Caco-2 (cell line): ENCODE results near the gene UBR3. TPM values are rescaled to one million over a fixed set of nuclear protein-coding genes. Genes with fewer than 3 reads are reported as not detected.

ENCODE experiments used
- BruUV-seq: library from RNA; stranded (reverse); fragments of 400-500 nt; replicated peaks from 2 replicates; lab custom pipeline; 2021; lab: Mats Ljungman, UMichigan
- CTCF ChIA-PET: fragments of 300-600 bp; sonication (Branson Sonifier 250); formaldehyde crosslinking; loops from one replicate; lab custom pipeline; 2022; ENCODE audit warnings: antibody characterized with exemption; lab: Charles Lee
- POLR2A ChIA-PET: fragments of 300-600 bp; sonication (Branson Sonifier 250); formaldehyde crosslinking; loops from one replicate; lab custom pipeline; 2022; ENCODE audit warnings: antibody characterized with exemption; lab: Charles Lee
- DNase-seq, 2 experiments: peaks; one replicate each; pipeline versions ENCODE4 v3.0.0 to v3.0.0-alpha.2; 2020 to 2022
- H3K27me3 ChIP-seq: replicated peaks from 2 replicates; pipeline ENCODE4 v1.6.0; 2011; ENCODE audit warnings: low read length; ENCODE audit not compliant: control insufficient read depth, insufficient read depth
- H3K36me3 ChIP-seq: 2 replicates; pipeline ENCODE4 v1.5.1; 2011; ENCODE audit warnings: low read length; ENCODE audit not compliant: control insufficient read depth, insufficient read depth
- H3K4me1 ChIP-seq: fragments of 250-450 bp; sonication (Bioruptor Pico); 2 replicates; pipeline ENCODE4 v1.5.1; 2020; ENCODE audit warnings: mild to moderate bottlenecking
- H3K4me3 ChIP-seq: 2 replicates; pipeline ENCODE4 v1.5.1; 2011; ENCODE audit warnings: low read depth, mild to moderate bottlenecking, control low read depth, low read length
- H3K9me3 ChIP-seq: fragments of 250-450 bp; sonication (Bioruptor Pico); 2 replicates; pipeline ENCODE4 v1.5.1; 2020; ENCODE audit warnings: mild to moderate bottlenecking, moderate library complexity
- H3K27ac Mint-ChIP-seq: one replicate; pipeline ENCODE4 v1.8.0; 2022; ENCODE audit warnings: mixed read lengths; ENCODE audit not compliant: unreplicated experiment
- H3K27me3 Mint-ChIP-seq: one replicate; pipeline ENCODE4 v1.8.0; 2022; ENCODE audit warnings: mixed read lengths; ENCODE audit not compliant: insufficient read depth, unreplicated experiment
- H3K36me3 Mint-ChIP-seq: one replicate; pipeline ENCODE4 v1.8.0; 2022; ENCODE audit warnings: mild to moderate bottlenecking, mixed read lengths; ENCODE audit not compliant: insufficient read depth, unreplicated experiment
- H3K4me1 Mint-ChIP-seq: one replicate; pipeline ENCODE4 v1.8.0; 2022; ENCODE audit warnings: low read depth, mixed read lengths; ENCODE audit not compliant: unreplicated experiment
- H3K4me3 Mint-ChIP-seq: one replicate; pipeline ENCODE4 v1.8.0; 2022; ENCODE audit warnings: mild to moderate bottlenecking, moderate library complexity, mixed read lengths; ENCODE audit not compliant: unreplicated experiment
- H3K9me3 Mint-ChIP-seq: one replicate; pipeline ENCODE4 v1.8.0; 2022; ENCODE audit warnings: mixed read lengths; ENCODE audit not compliant: unreplicated experiment
- intact Hi-C: fragments of 100-400 bp; cut with micrococcal nuclease; formaldehyde crosslinking; loops from one replicate; pipeline ENCODE4 v1.10.0; 2022; ENCODE audit not compliant: unreplicated experiment
- total RNA-seq: library from RNA; stranded (reverse); gene quantifications from 2 replicates; pipeline ENCODE4 v1.2.3, GENCODE V29; 2022
- TF ChIP-seq, protein P1 (sequence below), 2 experiments: fragments of 200-600 bp in 1 of 2; IDR thresholded peaks; 1 replicate in 1 of 2; 2 replicates in 1 of 2; pipeline versions ENCODE4 v1.5.1 to v1.8.0; 2011 to 2022; ENCODE audit warnings: antibody characterized with exemption in 1 of 2, control low read depth in 1 of 2, inconsistent platforms in 1 of 2, low read depth in 1 of 2, low read length in 1 of 2, mild to moderate bottlenecking in 1 of 2, moderate library complexity in 1 of 2; ENCODE audit not compliant: insufficient read depth in 1 of 2, severe bottlenecking in 1 of 2, unreplicated experiment in 1 of 2

UBR3 gene
- total RNA-seq, 1 experiment from 2014 or later: 35.7 TPM

DNA sequence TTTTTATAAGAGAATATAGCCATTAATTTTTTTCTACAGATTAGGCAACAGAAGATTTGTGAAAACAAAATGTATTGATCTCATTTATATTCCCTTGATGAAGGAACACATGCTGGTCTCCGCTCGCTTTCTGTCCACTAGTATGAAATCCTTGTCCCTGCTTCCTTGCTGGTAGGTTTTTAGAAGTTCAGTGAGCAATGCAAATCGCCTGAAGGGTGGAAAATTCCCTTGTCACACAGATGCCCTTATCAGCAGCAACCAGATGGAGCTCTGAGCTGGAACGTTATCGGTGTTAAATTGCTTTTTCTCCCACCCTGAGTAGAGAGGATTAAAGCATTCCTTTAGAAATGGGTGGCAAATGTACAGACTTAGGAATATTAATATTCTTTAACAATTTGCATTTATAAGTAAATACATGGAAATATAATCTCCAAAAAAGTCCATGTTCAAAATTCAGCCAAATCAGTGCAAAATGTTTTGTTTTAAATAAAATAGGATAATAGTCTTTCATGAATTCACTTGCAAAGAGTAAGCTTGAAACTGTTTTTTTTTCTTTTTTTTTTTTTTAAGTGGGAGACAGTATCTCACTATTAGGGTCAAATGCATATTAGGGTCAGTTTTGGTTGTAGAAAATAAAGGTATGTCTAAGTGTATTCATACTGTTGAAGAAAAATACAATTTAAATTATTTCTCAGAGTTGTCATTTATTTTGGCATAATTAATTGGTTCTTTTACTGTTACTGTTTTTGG lies 186.7 kb downstream of the UBR3 start:
- Mint-ChIP-seq H3K4me1 (no peaks in the 10 kb centered on the region), H3K9me3 (no peaks in the 10 kb centered on the region), H3K4me3 (no peak overlapping the region), H3K27ac (no peak overlapping the region), H3K27me3 (no peaks in the 10 kb centered on the region), H3K36me3 (peaks cover 13% of the 10 kb centered on the region)
- peak; percentile 43 to 58 for DNase-seq
- H3K4me3 ChIP-seq: no peak overlapping the region
- ChIA-PET POLR2A (interaction anchor here (0.6 kb wide), 1 partner anchor 691 kb away, joined by 3 read pairs; no protein-coding TSS in a partner anchor), CTCF (interaction anchor here (0.5 kb wide), 1 partner anchor 375 kb away, joined by 6 read pairs; no protein-coding TSS in a partner anchor)
- TF ChIP-seq, protein P1, sequence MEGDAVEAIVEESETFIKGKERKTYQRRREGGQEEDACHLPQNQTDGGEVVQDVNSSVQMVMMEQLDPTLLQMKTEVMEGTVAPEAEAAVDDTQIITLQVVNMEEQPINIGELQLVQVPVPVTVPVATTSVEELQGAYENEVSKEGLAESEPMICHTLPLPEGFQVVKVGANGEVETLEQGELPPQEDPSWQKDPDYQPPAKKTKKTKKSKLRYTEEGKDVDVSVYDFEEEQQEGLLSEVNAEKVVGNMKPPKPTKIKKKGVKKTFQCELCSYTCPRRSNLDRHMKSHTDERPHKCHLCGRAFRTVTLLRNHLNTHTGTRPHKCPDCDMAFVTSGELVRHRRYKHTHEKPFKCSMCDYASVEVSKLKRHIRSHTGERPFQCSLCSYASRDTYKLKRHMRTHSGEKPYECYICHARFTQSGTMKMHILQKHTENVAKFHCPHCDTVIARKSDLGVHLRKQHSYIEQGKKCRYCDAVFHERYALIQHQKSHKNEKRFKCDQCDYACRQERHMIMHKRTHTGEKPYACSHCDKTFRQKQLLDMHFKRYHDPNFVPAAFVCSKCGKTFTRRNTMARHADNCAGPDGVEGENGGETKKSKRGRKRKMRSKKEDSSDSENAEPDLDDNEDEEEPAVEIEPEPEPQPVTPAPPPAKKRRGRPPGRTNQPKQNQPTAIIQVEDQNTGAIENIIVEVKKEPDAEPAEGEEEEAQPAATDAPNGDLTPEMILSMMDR (IDR thresholded peaks at IDR 0.05; ENCODE audit: insufficient read depth in 1 of 2, low read depth in 1 of 2, low read length in 1 of 2, severe bottlenecking in 1 of 2, unreplicated experiment in 1 of 2): no peak
- 0 out of 2 replicates have a peak, but pooled peaks cover 6% of the 10 kb centered on the region for H3K4me1 ChIP-seq
- H3K9me3 ChIP-seq: no peaks in the 10 kb centered on the region
- H3K27me3 ChIP-seq: no peaks in the 10 kb centered on the region
- H3K36me3 ChIP-seq: no peaks in the 10 kb centered on the region
- intact Hi-C loops: no loop called here
- no TSS peak for BruUV-seq

GRCh38 chr2:170014769-170015168 lies 187.5 kb downstream of the UBR3 start:
- Histone ChIP-seq H3K9me3 (no peaks in the 10 kb centered on the region), H3K4me3 (no peak overlapping the region), H3K36me3 (no peaks in the 10 kb centered on the region), H3K27me3 (no peaks in the 10 kb centered on the region), H3K4me1 (0 out of 2 replicates have a peak, but pooled peaks cover 6% of the 10 kb centered on the region)
- DNase-seq: no peak
- intact Hi-C loops: no loop called here
- H3K36me3 Mint-ChIP-seq: peaks cover 13% of the 10 kb centered on the region
- ChIA-PET POLR2A (no interaction called here), CTCF (no interaction called here)
- no peak overlapping the region for H3K4me3 Mint-ChIP-seq
- TF ChIP-seq, protein P1 (IDR thresholded peaks at IDR 0.05; ENCODE audit: insufficient read depth in 1 of 2, low read depth in 1 of 2, low read length in 1 of 2, severe bottlenecking in 1 of 2, unreplicated experiment in 1 of 2): no peak
- H3K27me3 Mint-ChIP-seq: no peaks in the 10 kb centered on the region
- H3K4me1 Mint-ChIP-seq: no peaks in the 10 kb centered on the region
- BruUV-seq: no TSS peak
- H3K9me3 Mint-ChIP-seq: no peaks in the 10 kb centered on the region
- H3K27ac Mint-ChIP-seq: no peak overlapping the region

GRCh38 chr2:170017860-170018532 lies 190.7 kb downstream of the UBR3 start:
- no TSS peak for BruUV-seq
- DNase-seq: no peak
- H3K36me3 Mint-ChIP-seq: peaks cover 10% of the 10 kb centered on the region
- Histone ChIP-seq H3K36me3 (no peaks in the 10 kb centered on the region), H3K9me3 (no peaks in the 10 kb centered on the region), H3K4me3 (no peak overlapping the region), H3K27me3 (no peaks in the 10 kb centered on the region), H3K4me1 (0 out of 2 replicates have a peak, but pooled peaks cover 6% of the 10 kb centered on the region)
- H3K4me1 Mint-ChIP-seq: no peaks in the 10 kb centered on the region
- H3K27ac Mint-ChIP-seq: no peak overlapping the region
- no peak overlapping the region for H3K4me3 Mint-ChIP-seq
- intact Hi-C loops: no loop called here
- ChIA-PET POLR2A (no interaction called here), CTCF (no interaction called here)
- no peaks in the 10 kb centered on the region for H3K27me3 Mint-ChIP-seq
- no peaks in the 10 kb centered on the region for H3K9me3 Mint-ChIP-seq
- TF ChIP-seq, protein P1 (IDR thresholded peaks at IDR 0.05; ENCODE audit: insufficient read depth in 1 of 2, low read depth in 1 of 2, low read length in 1 of 2, severe bottlenecking in 1 of 2, unreplicated experiment in 1 of 2): no peak
